AML-193 (cell line): Measurements from ENCODE around the gene HMBS.
A peak's percentile ranks its signal among the peaks of the same experiment; 100 is the strongest.
"Not testable (repeated sequence)": the region's sequence is repeated elsewhere in the genome, so short reads cannot be mapped to it uniquely, and the experiment has no call there.

Experiments used
- DNase-seq, 2 experiments: peaks; one replicate each; lab custom pipeline; 2025; lab: John Stamatoyannopoulos, UW

HMBS gene

DNA sequence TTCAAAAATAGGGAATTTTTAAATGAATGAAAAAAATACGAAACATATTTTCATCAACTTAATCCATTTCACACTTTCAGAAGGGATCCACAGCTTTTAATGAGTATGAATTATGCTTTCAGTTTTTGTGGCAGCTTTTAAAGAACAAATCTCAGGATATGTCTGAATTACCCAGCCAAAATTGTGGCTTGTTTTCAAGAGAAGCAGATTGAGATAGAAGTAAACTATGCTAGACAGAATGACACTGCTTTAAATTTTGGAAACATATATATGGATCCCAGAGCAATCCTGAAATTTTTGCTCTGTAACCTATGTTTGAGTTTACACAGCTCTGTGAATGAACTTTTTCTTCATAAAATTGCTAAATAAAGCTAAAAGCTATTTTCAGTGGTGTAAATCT lies 34.3 kb downstream of the HMBS start:
- no peak for DNase-seq

GRCh38 chr11:119120639-119121007 lies 35.9 kb downstream of the HMBS start:
- DNase-seq = no peak

DNA sequence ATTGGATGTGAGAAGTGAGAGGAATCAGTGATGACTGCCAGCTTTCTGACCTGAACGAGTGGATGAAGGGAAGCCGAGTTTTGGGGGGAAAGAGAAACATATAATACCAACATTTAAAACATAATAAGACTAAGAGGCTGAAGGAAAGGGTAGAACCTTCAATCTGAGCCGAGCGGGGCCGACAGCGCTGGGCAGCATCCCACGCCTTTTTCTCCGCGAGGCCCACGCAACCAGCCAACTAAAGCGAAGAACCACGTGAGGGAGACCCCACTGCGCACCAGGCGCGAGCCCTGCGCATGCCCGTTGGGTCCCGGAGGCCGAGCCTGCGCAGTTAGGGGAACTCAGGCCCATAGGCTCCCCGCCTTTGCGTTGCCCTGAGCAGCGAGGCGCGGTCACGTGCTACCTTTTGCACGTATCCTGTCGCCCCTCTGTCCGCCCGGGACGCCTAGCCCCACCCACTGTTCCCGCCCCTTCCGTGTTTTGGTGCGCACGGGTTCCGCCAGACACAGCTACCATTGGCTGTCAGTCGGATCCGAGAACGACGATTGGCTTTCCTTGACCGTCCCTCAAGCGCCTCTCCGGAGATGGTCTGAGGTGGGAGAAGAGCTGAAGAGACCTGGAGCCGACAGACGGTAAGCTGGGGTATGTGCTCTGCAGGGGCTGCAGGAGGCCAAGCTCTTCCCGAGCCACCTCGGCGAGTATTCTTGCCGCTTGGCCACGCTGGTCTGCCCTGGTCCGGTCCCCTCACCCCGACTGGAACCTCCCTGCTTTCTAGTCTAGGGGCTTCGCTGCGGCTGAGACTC lies 36.5 kb downstream of the HMBS start, which contains the start of gene HINFP:
TSS of gene HINFP (plus strand) at position 573 of the 803 bp plus-strand sequence. CDS start 5,365 bp downstream, outside the sequence.
- peak; percentile 96 to 98 for DNase-seq

DNA sequence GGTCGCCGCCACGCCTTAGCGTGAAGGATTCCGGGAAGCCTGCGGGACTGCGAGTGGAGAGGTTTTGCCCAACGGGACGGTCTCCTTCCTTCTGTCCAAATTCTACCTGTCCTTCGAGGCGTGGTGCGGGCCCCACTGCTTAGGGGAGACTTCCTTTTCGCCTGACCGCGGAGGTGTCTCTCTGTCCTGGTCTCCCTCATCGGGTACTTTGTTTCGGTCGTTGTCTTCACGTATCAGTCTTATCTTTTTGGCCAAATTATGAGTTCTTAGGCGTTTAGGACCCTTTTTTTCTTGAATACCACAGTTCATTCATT lies 37.1 kb downstream of the HMBS start:
- DNase-seq = no peak

DNA sequence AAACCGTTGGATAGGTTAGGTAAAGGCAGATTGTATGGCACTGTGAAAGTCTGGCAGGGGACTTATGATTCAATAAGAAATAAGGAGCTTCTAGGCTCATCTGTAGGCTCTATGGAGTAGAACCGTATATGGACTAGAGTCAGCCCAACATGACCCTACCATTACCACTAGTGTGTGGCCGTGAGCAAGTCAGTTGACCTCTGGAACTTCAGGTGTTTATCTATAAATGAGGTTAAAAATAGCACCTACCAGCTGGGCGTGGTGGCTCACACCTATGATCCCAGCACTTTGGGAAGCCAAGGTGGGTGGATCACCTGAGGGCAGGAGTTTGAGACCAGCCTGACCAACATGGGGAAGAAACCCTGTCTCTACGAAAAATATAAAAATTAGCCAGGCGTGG lies 41.1 kb downstream of the HMBS start:
- DNase-seq = no peak

GRCh38 chr11:119126675-119127268 lies 42.1 kb downstream of the HMBS start:
- DNase-seq = no peak

DNA sequence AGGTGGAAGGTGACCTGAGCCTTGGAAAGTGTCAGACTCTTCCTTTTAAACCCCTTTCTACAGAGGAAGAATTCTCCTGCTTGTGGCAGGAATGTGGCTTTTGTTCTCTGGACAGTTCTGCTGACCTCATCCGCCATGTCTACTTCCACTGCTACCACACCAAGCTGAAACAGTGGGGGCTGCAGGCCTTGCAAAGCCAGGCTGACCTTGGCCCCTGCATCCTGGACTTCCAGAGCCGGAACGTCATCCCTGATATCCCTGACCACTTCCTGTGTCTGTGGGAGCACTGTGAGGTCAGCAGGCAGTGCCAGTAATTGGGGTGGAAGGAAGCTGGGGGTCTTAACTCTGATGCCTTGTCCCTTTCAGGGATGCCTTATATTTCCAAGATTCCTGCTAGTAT lies 46.0 kb downstream of the HMBS start:
- no peak for DNase-seq

GRCh38 chr11:119134389-119134978 lies 49.8 kb downstream of the HMBS start:
- peak; percentile 24 to 41 for DNase-seq

DNA sequence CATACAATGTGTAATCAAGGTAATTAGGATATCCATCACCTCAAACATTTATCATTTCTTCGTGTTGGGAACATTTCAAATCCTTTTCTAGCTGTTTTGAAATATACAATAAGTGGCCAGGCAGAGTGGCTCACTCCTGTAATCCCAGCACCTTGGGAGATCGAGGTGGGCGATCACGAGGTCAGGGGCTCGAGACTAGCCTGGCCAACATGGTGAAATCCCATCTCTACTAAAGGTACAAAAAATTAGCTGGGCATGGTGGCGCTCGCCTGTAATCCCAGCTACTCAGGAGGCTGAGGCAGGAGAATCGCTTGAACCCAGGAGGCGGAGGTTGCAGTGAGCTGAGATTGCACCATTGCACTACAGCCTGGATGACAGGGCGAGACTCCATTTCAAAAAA lies 54.6 kb downstream of the HMBS start:
- not testable (repeated sequence) for DNase-seq
